AG09309 (cell line): ENCODE measurements around the gene OSBPL3.

Source experiments
- DNase-seq: peaks from one replicate; pipeline ENCODE4 v3.0.0-alpha.2; 2010; ENCODE audit warnings: low read depth
- H3K4me3 ChIP-seq: 2 replicates; pipeline ENCODE4 v1.5.1; 2011; ENCODE audit warnings: mild to moderate bottlenecking, low read depth, low read length, moderate library complexity; ENCODE audit not compliant: control insufficient read depth
- CTCF ChIP-seq: IDR thresholded peaks from 2 replicates; pipeline ENCODE4 v1.5.1; 2011; ENCODE audit warnings: mild to moderate bottlenecking, low read depth, low read length, inconsistent platforms; ENCODE audit not compliant: insufficient read depth, control insufficient read depth; ENCODE audit errors: missing control alignments

OSBPL3 gene

DNA sequence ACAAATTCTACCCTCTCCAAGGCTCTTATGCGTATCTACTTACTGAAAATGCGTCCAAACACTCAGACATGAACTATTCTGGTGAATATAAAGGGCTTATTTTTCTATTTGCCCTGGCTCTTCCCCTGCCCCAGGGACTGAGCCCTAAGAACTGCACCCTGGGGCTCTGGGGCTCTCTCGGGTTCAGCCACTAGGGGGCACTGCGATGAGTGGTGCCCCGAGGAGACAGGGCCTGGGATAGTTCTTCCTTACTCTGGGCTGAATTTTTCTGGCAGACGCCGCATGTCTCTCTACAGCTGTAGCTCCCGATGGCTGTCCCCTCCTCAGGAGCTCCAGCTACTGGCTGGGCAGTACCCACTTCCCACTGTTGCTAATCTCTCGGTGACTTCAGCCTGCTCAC is 191.9 kb downstream of the OSBPL3 start:
- TF ChIP-seq CTCF: peak; percentile 51
- H3K4me3 ChIP-seq: no peak overlapping the region

GRCh38 chr7:24786941-24787340 is 193.0 kb downstream of the OSBPL3 start:
- H3K4me3 ChIP-seq: no peak overlapping the region
- DNase-seq: peak; percentile 93
- no peak for TF ChIP-seq CTCF

More for the DNA sequence above, 191.9 kb downstream of the OSBPL3 start:
- no peak for DNase-seq

DNA sequence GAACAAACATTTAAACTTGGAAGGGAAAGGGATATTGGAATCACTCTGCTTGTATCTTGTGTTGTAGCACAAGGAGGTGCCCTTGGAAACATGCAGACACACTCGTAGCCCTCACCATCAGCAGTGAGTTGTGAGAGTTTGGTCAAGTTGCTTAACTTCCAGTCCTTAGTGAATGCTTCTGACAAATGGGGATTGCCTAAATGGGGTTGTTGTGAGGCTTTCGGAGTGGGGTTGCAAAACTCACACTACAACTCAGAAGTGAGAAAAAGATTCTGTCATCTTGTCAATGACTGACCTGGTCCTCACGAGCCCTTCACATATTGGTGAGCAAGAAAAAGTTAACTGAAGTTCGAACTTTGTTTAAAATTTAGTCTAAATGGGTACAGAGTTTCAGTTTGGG is 193.7 kb downstream of the OSBPL3 start:
- no peak overlapping the region for H3K4me3 ChIP-seq
- TF ChIP-seq CTCF: no peak
- peak; percentile 14 for DNase-seq

DNA sequence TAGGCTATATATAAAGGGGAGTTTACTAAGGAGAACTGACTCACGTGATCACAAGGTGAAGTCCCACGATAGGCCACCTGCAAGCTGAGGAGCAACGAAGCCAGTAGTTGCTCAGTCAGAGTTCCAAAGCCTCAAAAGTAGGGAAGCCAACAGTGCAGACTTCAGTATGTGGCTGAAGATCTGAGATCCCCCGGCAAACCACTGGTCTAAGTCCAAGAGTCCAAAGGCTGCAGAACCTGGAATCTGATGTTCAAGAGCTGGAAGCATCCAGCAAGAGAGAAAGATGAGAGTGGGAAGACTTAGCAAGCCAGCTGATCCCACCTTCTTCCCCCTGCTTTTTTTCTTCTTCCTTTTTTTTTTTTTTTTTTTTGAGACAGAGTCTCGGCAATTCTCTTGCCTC is 195.7 kb downstream of the OSBPL3 start:
- H3K4me3 ChIP-seq: no peak overlapping the region

GRCh38 chr7:24783698-24784097 is 196.3 kb downstream of the OSBPL3 start:
- no peak overlapping the region for H3K4me3 ChIP-seq
- no peak for DNase-seq
- no peak for TF ChIP-seq CTCF

More for the DNA sequence above, 195.7 kb downstream of the OSBPL3 start:
- no peak for TF ChIP-seq CTCF
- DNase-seq: no peak

DNA sequence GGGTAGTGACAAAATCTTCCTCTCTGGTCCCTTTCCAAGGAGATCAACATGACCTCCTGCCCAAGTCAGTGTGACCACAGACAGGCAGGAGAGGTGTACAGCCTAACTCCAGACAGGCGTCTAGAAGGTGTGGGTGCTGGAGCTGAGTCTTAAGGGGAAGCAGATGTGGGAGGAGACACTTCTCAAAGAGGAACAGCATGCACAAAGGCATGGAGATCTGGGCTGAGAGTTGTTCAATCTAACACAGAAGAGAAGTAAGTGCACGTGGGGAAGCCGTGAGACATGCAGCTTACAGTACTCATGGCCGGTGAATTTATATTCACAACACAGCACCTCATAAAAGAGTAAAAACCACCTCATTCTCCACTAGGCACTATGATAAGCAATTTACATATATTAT is 198.9 kb downstream of the OSBPL3 start:
- H3K4me3 ChIP-seq: no peak overlapping the region
- no peak for DNase-seq
- no peak for TF ChIP-seq CTCF

GRCh38 chr7:24779283-24779655 is 200.7 kb downstream of the OSBPL3 start:
- no peak for TF ChIP-seq CTCF
- no peak for DNase-seq
- H3K4me3 ChIP-seq: no peak overlapping the region
